ENCODE data around the gene CHRNA9. TPM values are rescaled to one million over a fixed set of nuclear protein-coding genes. Genes with fewer than 3 reads are reported as not detected.
"Not testable (repeated sequence)": the region's sequence is repeated elsewhere in the genome, so short reads cannot be mapped to it uniquely, and the experiment has no call there.

CHRNA9 gene
- total RNA-seq, 1 experiment from 2014 or later: not detected

DNA sequence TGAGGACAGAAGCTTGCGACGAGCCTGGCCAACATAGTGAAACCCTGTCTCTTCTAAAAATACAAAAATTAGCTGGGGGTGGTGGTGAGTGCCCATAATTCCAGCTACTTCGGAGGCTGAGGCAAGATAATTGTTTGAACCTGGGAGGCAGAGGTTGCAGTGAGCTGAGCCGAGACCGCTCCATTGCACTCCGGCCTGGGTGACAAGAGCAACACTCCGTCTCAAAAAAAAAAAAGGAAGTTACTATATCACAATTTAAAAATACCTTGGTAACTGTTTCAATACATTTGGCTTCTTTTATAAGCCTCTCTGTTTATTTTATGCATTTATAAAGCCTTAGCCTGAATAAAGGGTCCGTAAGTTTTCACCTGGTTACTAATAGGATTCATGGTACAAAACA lies 46.6 kb upstream of the CHRNA9 start:
- Histone ChIP-seq H3K27ac (ENCODE audit: low read length) (no peak overlapping the region), H3K27me3 (ENCODE audit: control insufficient read depth, insufficient read depth, low read length) (no peaks in the 10 kb centered on the region), H3K9me3 (ENCODE audit: control insufficient read depth, insufficient read depth, low read depth, low read length) (no peaks in the 10 kb centered on the region), H3K4me1 (ENCODE audit: control insufficient read depth, insufficient read depth, low read length) (no peaks in the 10 kb centered on the region), H3K36me3 (ENCODE audit: control insufficient read depth, insufficient read depth, low read length) (no peaks in the 10 kb centered on the region), H3K4me3 (ENCODE audit: low read depth in 2 of 2, low read length in 2 of 2) (no peak overlapping the region)
- no TSS peak for BruUV-seq (replicated peaks)
- TF ChIP-seq, protein P1, sequence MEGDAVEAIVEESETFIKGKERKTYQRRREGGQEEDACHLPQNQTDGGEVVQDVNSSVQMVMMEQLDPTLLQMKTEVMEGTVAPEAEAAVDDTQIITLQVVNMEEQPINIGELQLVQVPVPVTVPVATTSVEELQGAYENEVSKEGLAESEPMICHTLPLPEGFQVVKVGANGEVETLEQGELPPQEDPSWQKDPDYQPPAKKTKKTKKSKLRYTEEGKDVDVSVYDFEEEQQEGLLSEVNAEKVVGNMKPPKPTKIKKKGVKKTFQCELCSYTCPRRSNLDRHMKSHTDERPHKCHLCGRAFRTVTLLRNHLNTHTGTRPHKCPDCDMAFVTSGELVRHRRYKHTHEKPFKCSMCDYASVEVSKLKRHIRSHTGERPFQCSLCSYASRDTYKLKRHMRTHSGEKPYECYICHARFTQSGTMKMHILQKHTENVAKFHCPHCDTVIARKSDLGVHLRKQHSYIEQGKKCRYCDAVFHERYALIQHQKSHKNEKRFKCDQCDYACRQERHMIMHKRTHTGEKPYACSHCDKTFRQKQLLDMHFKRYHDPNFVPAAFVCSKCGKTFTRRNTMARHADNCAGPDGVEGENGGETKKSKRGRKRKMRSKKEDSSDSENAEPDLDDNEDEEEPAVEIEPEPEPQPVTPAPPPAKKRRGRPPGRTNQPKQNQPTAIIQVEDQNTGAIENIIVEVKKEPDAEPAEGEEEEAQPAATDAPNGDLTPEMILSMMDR (IDR thresholded peaks at IDR 0.05): no peak
- TF ChIP-seq REST (IDR thresholded peaks at IDR 0.05; ENCODE audit: insufficient read depth in 1 of 2, low read depth in 2 of 2, low read length in 1 of 2) (no peak), POLR2AphosphoS5 (IDR thresholded peaks at IDR 0.05; ENCODE audit: low read depth, low read length) (no peak)
- ATAC-seq (no peak), DNase-seq (ENCODE audit: low read depth, low spot score) (no peak)
- POLR2A ChIA-PET: no interaction called here
- CTCF ChIA-PET: no interaction called here
- in situ Hi-C loops (cut with HindIII; ENCODE audit: low pct_unique_long_range_greater_than_20kb, low sequenced_read_pairs) (no loop called here), intact Hi-C loops (cut with micrococcal nuclease; ENCODE audit: unreplicated experiment) (no loop called here)

DNA sequence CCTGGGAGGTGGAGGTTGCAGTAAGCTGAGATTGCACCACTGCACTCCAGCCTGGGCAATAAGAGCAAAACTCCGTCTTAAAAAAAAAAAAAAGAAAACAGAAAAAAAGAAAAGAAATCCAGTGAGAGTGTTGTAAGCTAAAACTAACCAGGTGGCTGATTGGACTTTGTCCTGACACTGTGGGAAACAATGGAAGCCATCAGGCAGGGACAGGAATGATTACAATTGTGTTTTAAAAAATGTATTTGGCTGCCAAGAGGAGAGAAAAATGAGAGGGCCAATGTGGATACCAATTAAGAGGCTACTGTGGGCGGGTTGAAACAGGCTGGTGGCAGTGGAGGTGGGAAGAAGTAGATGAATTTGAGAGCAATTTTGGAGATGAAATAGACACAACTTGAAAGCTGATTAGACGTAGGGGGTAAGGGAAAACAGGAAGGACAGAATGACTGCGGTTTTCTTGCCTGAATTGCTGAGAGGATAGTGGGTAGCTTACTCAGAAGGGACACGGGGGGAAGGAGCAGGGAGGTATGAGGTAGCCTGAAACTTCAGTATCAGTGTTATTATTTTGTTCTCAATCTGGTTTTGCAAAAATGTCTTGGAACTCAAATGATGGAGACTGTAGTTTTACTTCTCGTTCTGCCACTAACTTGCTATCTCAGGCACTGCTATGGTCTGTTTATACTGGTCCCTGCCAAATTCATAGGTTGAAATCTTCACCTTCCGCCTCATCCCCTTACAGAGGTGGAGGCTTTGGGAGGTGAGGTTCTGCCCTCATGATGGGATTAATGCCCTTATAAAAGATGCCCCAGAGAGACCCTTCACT lies 45.6 kb upstream of the CHRNA9 start:
- Histone ChIP-seq H3K9me3 (ENCODE audit: control insufficient read depth, insufficient read depth, low read depth, low read length) (no peaks in the 10 kb centered on the region), H3K4me1 (ENCODE audit: control insufficient read depth, insufficient read depth, low read length) (no peaks in the 10 kb centered on the region), H3K36me3 (ENCODE audit: control insufficient read depth, insufficient read depth, low read length) (no peaks in the 10 kb centered on the region), H3K27ac (ENCODE audit: low read length) (no peak overlapping the region; the same call in 1 of the 2 replicates), H3K4me3 (ENCODE audit: low read depth in 2 of 2, low read length in 2 of 2) (no peak overlapping the region), H3K27me3 (ENCODE audit: control insufficient read depth, insufficient read depth, low read length) (no peaks in the 10 kb centered on the region)
- DNase-seq (ENCODE audit: low read depth, low spot score) (no peak), ATAC-seq (no peak)
- no peak for TF ChIP-seq TCF7L2 (IDR thresholded peaks at IDR 0.05; ENCODE audit: low read depth, low read length)
- TF ChIP-seq POLR2AphosphoS5 (IDR thresholded peaks at IDR 0.05; ENCODE audit: low read depth, low read length): no peak
- no peak for TF ChIP-seq REST (IDR thresholded peaks at IDR 0.05; ENCODE audit: insufficient read depth in 1 of 2, low read depth in 2 of 2, low read length in 1 of 2)
- TF ChIP-seq SIN3A (IDR thresholded peaks at IDR 0.05; ENCODE audit: borderline replicate concordance, insufficient read depth, low read depth, low read length): no peak
- TF ChIP-seq, protein P1 (IDR thresholded peaks at IDR 0.05): no peak
- POLR2A ChIA-PET: no interaction called here
- intact Hi-C loops (cut with micrococcal nuclease; ENCODE audit: unreplicated experiment) (no loop called here), in situ Hi-C loops (cut with HindIII; ENCODE audit: low pct_unique_long_range_greater_than_20kb, low sequenced_read_pairs) (no loop called here)
- no TSS peak for BruUV-seq (replicated peaks)
- CTCF ChIA-PET: interaction anchor here (0.6 kb wide), 1 partner anchor 29 kb away, joined by 3 read pairs; no protein-coding TSS in a partner anchor

- H3K4me1 ChIP-seq (ENCODE audit: control insufficient read depth, insufficient read depth, low read length); intact Hi-C loops (cut with micrococcal nuclease; ENCODE audit: unreplicated experiment); BruUV-seq (replicated peaks); H3K27me3 ChIP-seq (ENCODE audit: control insufficient read depth, insufficient read depth, low read length); H3K9me3 ChIP-seq (ENCODE audit: control insufficient read depth, insufficient read depth, low read depth, low read length); DNase-seq (ENCODE audit: low read depth, low spot score); in situ Hi-C loops (cut with HindIII; ENCODE audit: low pct_unique_long_range_greater_than_20kb, low sequenced_read_pairs); ATAC-seq; H3K4me3 ChIP-seq (ENCODE audit: low read depth in 2 of 2, low read length in 2 of 2); H3K27ac ChIP-seq (ENCODE audit: low read length); CTCF ChIA-PET; H3K36me3 ChIP-seq (ENCODE audit: control insufficient read depth, insufficient read depth, low read length): not testable (repeated sequence)
- POLR2A ChIA-PET: interaction anchor here (0.7 kb wide), 1 partner anchor 214 kb away, joined by 3 read pairs; no protein-coding TSS in a partner anchor
These were observed 44.4 kb upstream of the CHRNA9 start for GRCh38 chr4:40290611-40291186.
